ENCODE measurements around the gene AKT3. TPM values are rescaled to one million over a fixed set of nuclear protein-coding genes. Genes with fewer than 3 reads are reported as not detected.

AKT3 gene
- polyA plus RNA-seq, 1 donor (not counting 4 experiments of a cell fraction or from before 2014, with no cell fraction given) = 2.9 TPM

DNA sequence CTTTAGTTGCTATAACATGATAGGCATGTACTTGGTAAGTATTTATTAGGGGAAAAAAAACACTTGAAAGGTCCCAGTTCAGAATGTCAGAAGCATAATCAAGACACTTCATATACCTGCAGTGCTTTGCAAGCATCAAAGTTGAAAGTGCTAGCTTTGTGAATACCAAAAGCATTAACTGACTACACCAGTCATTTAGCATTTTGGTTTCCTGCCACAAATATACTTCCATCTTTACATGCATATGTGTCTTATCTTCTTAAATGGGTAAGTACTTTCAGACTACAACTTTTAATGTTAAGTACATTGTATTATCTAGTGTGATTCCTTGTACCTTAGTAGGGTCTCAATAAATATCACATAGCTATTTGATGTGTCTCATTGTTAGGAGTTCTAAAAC is 43.7 kb downstream of the AKT3 start:
- TF ChIP-seq, protein P1, sequence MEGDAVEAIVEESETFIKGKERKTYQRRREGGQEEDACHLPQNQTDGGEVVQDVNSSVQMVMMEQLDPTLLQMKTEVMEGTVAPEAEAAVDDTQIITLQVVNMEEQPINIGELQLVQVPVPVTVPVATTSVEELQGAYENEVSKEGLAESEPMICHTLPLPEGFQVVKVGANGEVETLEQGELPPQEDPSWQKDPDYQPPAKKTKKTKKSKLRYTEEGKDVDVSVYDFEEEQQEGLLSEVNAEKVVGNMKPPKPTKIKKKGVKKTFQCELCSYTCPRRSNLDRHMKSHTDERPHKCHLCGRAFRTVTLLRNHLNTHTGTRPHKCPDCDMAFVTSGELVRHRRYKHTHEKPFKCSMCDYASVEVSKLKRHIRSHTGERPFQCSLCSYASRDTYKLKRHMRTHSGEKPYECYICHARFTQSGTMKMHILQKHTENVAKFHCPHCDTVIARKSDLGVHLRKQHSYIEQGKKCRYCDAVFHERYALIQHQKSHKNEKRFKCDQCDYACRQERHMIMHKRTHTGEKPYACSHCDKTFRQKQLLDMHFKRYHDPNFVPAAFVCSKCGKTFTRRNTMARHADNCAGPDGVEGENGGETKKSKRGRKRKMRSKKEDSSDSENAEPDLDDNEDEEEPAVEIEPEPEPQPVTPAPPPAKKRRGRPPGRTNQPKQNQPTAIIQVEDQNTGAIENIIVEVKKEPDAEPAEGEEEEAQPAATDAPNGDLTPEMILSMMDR (optimal IDR thresholded peaks at IDR 0.05 in 1 of 3, IDR thresholded peaks at IDR 0.05 in 1 of 3, conservative IDR thresholded peaks at IDR 0.05 in 1 of 3; ENCODE audit: extremely low read depth in 1 of 3, insufficient read depth in 2 of 3, low read length in 3 of 3) = no peak
- no peak for TF ChIP-seq EZH2 (IDR thresholded peaks at IDR 0.05; ENCODE audit: low read length)
- no peak overlapping the region for H3K27ac ChIP-seq (ENCODE audit: control insufficient read depth, insufficient read depth, low read length)
- no peaks in the 10 kb centered on the region for H3K27me3 ChIP-seq (ENCODE audit: control insufficient read depth, extremely low read depth, insufficient read depth, low read length)
- no peak overlapping the region for H2AFZ ChIP-seq (ENCODE audit: control insufficient read depth, low read length)
- dilution Hi-C loops (cut with MboI; ENCODE audit: extremely low pct_ligation_motif_present, low sequenced_read_pairs) = no loop called here
- no peaks in the 10 kb centered on the region for H4K20me1 ChIP-seq (ENCODE audit: control insufficient read depth, extremely low read depth, insufficient read depth, low read length)
- no peak overlapping the region for H3K9ac ChIP-seq (ENCODE audit: control insufficient read depth, extremely low read depth, insufficient read depth, low read length)
- no peaks in the 10 kb centered on the region for H3K36me3 ChIP-seq (ENCODE audit: control insufficient read depth in 2 of 2, extremely low read depth in 1 of 2, insufficient read depth in 2 of 2, low read length in 2 of 2)
- no peak for DNase-seq (ENCODE audit: low read depth, low spot score)
- no peak overlapping the region for H3K4me2 ChIP-seq (ENCODE audit: control insufficient read depth, extremely low read depth, insufficient read depth, low read depth, low read length)
- H3K79me2 ChIP-seq (ENCODE audit: control insufficient read depth, insufficient read depth, low read length) = no peaks in the 10 kb centered on the region
- H3K9me1 ChIP-seq (ENCODE audit: control insufficient read depth, extremely low read depth, insufficient read depth, low read length) = no peaks in the 10 kb centered on the region
- H3K4me3 ChIP-seq (ENCODE audit: control insufficient read depth in 2 of 3, extremely low read depth in 1 of 3, insufficient read depth in 2 of 3, low read depth in 1 of 3, low read length in 3 of 3) = no peak overlapping the region
- no peaks in the 10 kb centered on the region for H3K9me3 ChIP-seq (ENCODE audit: control insufficient read depth, low read depth, low read length)
- no peaks in the 10 kb centered on the region for H3K4me1 ChIP-seq (ENCODE audit: control insufficient read depth, extremely low read depth, insufficient read depth, low read length)
- FAIRE-seq = no peak

DNA sequence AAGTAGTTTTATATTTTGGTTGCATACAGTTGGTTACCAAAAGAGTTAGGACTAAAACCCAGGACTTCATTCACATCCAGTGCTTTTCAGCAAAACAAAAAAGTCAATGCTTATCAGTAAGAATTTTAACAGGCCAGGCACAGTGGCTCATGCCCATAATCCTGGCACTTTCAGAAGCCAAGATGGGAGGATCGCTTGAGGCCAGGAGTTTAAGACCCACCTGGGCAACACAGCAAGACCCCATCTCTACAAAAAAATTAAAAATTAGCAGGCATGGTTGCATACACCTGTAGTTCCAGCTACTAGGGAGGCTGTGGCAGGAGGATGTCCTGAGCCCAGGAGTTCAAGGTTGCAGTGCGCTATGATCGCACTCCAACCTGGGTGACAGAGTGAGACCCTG is 47.3 kb downstream of the AKT3 start:
- TF ChIP-seq, protein P1 (optimal IDR thresholded peaks at IDR 0.05 in 1 of 3, IDR thresholded peaks at IDR 0.05 in 1 of 3, conservative IDR thresholded peaks at IDR 0.05 in 1 of 3; ENCODE audit: extremely low read depth in 1 of 3, insufficient read depth in 2 of 3, low read length in 3 of 3) = no peak
- no peak for TF ChIP-seq EZH2 (IDR thresholded peaks at IDR 0.05; ENCODE audit: low read length)
- H2AFZ ChIP-seq (ENCODE audit: control insufficient read depth, low read length) = no peak overlapping the region
- no peak for FAIRE-seq

More for the DNA sequence above, 47.3 kb downstream of the AKT3 start:
- H3K36me3 ChIP-seq (ENCODE audit: control insufficient read depth in 2 of 2, extremely low read depth in 1 of 2, insufficient read depth in 2 of 2, low read length in 2 of 2) = no peaks in the 10 kb centered on the region
- H3K9me1 ChIP-seq (ENCODE audit: control insufficient read depth, extremely low read depth, insufficient read depth, low read length) = no peaks in the 10 kb centered on the region
- DNase-seq (ENCODE audit: low read depth, low spot score) = no peak
- H4K20me1 ChIP-seq (ENCODE audit: control insufficient read depth, extremely low read depth, insufficient read depth, low read length) = no peaks in the 10 kb centered on the region
- H3K4me3 ChIP-seq (ENCODE audit: control insufficient read depth in 2 of 3, extremely low read depth in 1 of 3, insufficient read depth in 2 of 3, low read depth in 1 of 3, low read length in 3 of 3) = no peak overlapping the region
- no peaks in the 10 kb centered on the region for H3K9me3 ChIP-seq (ENCODE audit: control insufficient read depth, low read depth, low read length)
- dilution Hi-C loops (cut with MboI; ENCODE audit: extremely low pct_ligation_motif_present, low sequenced_read_pairs) = no loop called here
- peaks cover 8% of the 10 kb centered on the region for H3K4me1 ChIP-seq (ENCODE audit: control insufficient read depth, extremely low read depth, insufficient read depth, low read length)
- H3K27ac ChIP-seq (ENCODE audit: control insufficient read depth, insufficient read depth, low read length) = no peak overlapping the region
- H3K4me2 ChIP-seq (ENCODE audit: control insufficient read depth, extremely low read depth, insufficient read depth, low read depth, low read length) = no peak overlapping the region
- no peaks in the 10 kb centered on the region for H3K27me3 ChIP-seq (ENCODE audit: control insufficient read depth, extremely low read depth, insufficient read depth, low read length)
- no peak overlapping the region for H3K9ac ChIP-seq (ENCODE audit: control insufficient read depth, extremely low read depth, insufficient read depth, low read length)
- H3K79me2 ChIP-seq (ENCODE audit: control insufficient read depth, insufficient read depth, low read length) = no peaks in the 10 kb centered on the region
